ENCODE data around the gene FBXL7. TPM values are rescaled to one million over a fixed set of nuclear protein-coding genes. Genes with fewer than 3 reads are reported as not detected.

FBXL7 gene
- total and polyA plus RNA-seq, 4 donors, result 0.24 to 1.4 (median 1.2) TPM

DNA sequence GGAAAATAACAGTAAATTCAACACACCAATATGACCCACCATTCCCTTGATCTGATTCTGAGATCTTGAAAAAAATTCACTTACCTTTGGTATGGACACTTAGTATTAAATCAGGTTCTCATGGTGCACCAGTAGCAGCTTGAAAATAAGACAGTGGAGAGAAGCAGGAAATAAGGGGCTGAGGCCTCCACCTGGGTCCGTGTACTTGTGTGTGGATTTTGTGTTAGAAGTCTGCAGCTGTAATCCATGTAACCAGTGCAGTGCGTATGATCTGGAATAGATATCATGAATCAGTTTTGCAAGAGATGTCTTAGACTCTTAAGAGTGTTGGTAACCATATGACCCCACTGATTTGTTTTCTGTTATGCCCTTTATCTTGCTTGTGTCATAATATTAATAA is 107.1 kb downstream of the FBXL7 start:
- DNase-seq (ENCODE audit: low spot score), result no peak
- Histone ChIP-seq H3K4me3 (ENCODE audit: low read depth in 1 of 3, low read length in 3 of 3) (no peak overlapping the region), H3K27me3 (ENCODE audit: control insufficient read depth in 4 of 4, insufficient read depth in 4 of 4, low read length in 3 of 4) (no peaks in the 10 kb centered on the region), H3K36me3 (ENCODE audit: control insufficient read depth in 4 of 4, insufficient read depth in 3 of 4, low read depth in 1 of 4, low read length in 3 of 4) (no peaks in the 10 kb centered on the region), H3K27ac (ENCODE audit: low read depth in 1 of 2, low read length in 2 of 2) (no peak overlapping the region), H3K4me1 (ENCODE audit: control insufficient read depth in 4 of 4, insufficient read depth in 4 of 4, low read length in 3 of 4) (no peaks in the 10 kb centered on the region), H3K9me3 (ENCODE audit: control insufficient read depth in 4 of 4, low read length in 3 of 4) (no peaks in the 10 kb centered on the region), H3K9ac (ENCODE audit: low read depth in 1 of 2, low read length in 2 of 2) (no peak overlapping the region)
- WGBS, result 79% methylated on average over 2 of the region's 2 CpGs
- TF ChIP-seq EGR1 (IDR thresholded peaks at IDR 0.05; ENCODE audit: low read depth in 2 of 2) (no peak), FOXA1 (IDR thresholded peaks at IDR 0.05) (no peak), GABPA (IDR thresholded peaks at IDR 0.05 in 1 of 2, conservative IDR thresholded peaks at IDR 0.05 in 1 of 2) (no peak), RXRA (IDR thresholded peaks at IDR 0.05) (no peak), SP1 (IDR thresholded peaks at IDR 0.05) (no peak), NR2F2 (IDR thresholded peaks at IDR 0.05) (no peak), YY1 (IDR thresholded peaks at IDR 0.05) (no peak), FOXA2 (IDR thresholded peaks at IDR 0.05) (no peak)
- TF ChIP-seq, protein P1, sequence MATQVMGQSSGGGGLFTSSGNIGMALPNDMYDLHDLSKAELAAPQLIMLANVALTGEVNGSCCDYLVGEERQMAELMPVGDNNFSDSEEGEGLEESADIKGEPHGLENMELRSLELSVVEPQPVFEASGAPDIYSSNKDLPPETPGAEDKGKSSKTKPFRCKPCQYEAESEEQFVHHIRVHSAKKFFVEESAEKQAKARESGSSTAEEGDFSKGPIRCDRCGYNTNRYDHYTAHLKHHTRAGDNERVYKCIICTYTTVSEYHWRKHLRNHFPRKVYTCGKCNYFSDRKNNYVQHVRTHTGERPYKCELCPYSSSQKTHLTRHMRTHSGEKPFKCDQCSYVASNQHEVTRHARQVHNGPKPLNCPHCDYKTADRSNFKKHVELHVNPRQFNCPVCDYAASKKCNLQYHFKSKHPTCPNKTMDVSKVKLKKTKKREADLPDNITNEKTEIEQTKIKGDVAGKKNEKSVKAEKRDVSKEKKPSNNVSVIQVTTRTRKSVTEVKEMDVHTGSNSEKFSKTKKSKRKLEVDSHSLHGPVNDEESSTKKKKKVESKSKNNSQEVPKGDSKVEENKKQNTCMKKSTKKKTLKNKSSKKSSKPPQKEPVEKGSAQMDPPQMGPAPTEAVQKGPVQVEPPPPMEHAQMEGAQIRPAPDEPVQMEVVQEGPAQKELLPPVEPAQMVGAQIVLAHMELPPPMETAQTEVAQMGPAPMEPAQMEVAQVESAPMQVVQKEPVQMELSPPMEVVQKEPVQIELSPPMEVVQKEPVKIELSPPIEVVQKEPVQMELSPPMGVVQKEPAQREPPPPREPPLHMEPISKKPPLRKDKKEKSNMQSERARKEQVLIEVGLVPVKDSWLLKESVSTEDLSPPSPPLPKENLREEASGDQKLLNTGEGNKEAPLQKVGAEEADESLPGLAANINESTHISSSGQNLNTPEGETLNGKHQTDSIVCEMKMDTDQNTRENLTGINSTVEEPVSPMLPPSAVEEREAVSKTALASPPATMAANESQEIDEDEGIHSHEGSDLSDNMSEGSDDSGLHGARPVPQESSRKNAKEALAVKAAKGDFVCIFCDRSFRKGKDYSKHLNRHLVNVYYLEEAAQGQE (IDR thresholded peaks at IDR 0.05), result no peak
- TF ChIP-seq, protein P2, sequence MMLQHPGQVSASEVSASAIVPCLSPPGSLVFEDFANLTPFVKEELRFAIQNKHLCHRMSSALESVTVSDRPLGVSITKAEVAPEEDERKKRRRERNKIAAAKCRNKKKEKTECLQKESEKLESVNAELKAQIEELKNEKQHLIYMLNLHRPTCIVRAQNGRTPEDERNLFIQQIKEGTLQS (IDR thresholded peaks at IDR 0.05), result no peak
- TF ChIP-seq, protein P3, sequence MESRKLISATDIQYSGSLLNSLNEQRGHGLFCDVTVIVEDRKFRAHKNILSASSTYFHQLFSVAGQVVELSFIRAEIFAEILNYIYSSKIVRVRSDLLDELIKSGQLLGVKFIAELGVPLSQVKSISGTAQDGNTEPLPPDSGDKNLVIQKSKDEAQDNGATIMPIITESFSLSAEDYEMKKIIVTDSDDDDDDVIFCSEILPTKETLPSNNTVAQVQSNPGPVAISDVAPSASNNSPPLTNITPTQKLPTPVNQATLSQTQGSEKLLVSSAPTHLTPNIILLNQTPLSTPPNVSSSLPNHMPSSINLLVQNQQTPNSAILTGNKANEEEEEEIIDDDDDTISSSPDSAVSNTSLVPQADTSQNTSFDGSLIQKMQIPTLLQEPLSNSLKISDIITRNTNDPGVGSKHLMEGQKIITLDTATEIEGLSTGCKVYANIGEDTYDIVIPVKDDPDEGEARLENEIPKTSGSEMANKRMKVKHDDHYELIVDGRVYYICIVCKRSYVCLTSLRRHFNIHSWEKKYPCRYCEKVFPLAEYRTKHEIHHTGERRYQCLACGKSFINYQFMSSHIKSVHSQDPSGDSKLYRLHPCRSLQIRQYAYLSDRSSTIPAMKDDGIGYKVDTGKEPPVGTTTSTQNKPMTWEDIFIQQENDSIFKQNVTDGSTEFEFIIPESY (IDR thresholded peaks at IDR 0.05), result no peak
- TF ChIP-seq, protein P4, sequence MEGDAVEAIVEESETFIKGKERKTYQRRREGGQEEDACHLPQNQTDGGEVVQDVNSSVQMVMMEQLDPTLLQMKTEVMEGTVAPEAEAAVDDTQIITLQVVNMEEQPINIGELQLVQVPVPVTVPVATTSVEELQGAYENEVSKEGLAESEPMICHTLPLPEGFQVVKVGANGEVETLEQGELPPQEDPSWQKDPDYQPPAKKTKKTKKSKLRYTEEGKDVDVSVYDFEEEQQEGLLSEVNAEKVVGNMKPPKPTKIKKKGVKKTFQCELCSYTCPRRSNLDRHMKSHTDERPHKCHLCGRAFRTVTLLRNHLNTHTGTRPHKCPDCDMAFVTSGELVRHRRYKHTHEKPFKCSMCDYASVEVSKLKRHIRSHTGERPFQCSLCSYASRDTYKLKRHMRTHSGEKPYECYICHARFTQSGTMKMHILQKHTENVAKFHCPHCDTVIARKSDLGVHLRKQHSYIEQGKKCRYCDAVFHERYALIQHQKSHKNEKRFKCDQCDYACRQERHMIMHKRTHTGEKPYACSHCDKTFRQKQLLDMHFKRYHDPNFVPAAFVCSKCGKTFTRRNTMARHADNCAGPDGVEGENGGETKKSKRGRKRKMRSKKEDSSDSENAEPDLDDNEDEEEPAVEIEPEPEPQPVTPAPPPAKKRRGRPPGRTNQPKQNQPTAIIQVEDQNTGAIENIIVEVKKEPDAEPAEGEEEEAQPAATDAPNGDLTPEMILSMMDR (IDR thresholded peaks at IDR 0.05; ENCODE audit: low read depth, low read length, missing input control), result no peak

DNA sequence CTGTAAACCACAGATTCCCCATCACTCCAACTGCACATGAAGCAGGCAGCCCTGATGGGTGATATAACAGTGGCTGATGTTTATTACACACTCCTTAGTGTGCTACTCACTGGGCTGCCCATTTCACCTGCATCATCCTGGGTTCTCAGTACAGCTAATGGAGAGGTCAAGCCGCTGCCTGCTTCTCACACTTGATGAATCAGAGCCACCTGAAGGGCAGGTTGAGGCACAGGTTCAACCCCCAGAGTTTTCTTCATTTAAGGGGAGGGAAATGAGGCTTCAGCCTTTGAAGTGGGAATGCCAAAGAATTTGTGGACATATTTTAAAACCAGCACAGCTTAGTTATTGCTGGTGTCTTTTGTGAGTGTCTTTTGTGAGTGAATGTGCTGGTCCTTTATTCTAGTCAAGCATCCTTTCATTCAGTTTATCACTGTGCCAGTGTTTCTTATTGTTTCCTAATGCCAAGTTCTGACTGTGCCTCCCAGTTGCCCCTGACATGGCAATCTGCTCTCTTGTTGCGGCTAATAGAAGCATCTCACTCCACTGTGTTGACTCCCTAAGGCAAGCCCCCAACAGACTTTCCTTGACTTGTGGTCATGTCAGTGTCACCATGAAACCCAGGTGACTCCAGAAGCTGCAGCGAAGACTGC is 109.2 kb downstream of the FBXL7 start:
- 98% methylated on average over 3 of the region's 3 CpGs for WGBS
- Histone ChIP-seq H3K27ac (ENCODE audit: low read depth in 1 of 2, low read length in 2 of 2) (no peak overlapping the region), H3K9ac (ENCODE audit: low read depth in 1 of 2, low read length in 2 of 2) (no peak overlapping the region), H3K27me3 (ENCODE audit: control insufficient read depth in 4 of 4, insufficient read depth in 4 of 4, low read length in 3 of 4) (no peaks in the 10 kb centered on the region), H3K4me3 (ENCODE audit: low read depth in 1 of 3, low read length in 3 of 3) (no peak overlapping the region), H3K9me3 (ENCODE audit: control insufficient read depth in 4 of 4, low read length in 3 of 4) (no peaks in the 10 kb centered on the region), H3K4me1 (ENCODE audit: control insufficient read depth in 4 of 4, insufficient read depth in 4 of 4, low read length in 3 of 4) (no peaks in the 10 kb centered on the region), H3K36me3 (ENCODE audit: control insufficient read depth in 4 of 4, insufficient read depth in 3 of 4, low read depth in 1 of 4, low read length in 3 of 4) (no peaks in the 10 kb centered on the region)
- no peak for DNase-seq (ENCODE audit: low spot score)
- TF ChIP-seq EGR1 (IDR thresholded peaks at IDR 0.05; ENCODE audit: low read depth in 2 of 2) (no peak), RXRA (IDR thresholded peaks at IDR 0.05) (no peak), FOXA1 (IDR thresholded peaks at IDR 0.05) (no peak), RAD21 (IDR thresholded peaks at IDR 0.05) (no peak), TAF1 (conservative IDR thresholded peaks at IDR 0.05) (no peak), FOXA2 (IDR thresholded peaks at IDR 0.05) (no peak), YY1 (IDR thresholded peaks at IDR 0.05) (no peak)
- TF ChIP-seq, protein P4 (IDR thresholded peaks at IDR 0.05; ENCODE audit: low read depth, low read length, missing input control), result no peak
- TF ChIP-seq, protein P1 (IDR thresholded peaks at IDR 0.05), result no peak
- TF ChIP-seq, protein P5, sequence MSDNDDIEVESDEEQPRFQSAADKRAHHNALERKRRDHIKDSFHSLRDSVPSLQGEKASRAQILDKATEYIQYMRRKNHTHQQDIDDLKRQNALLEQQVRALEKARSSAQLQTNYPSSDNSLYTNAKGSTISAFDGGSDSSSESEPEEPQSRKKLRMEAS (IDR thresholded peaks at IDR 0.05), result no peak
- TF ChIP-seq, protein P2 (IDR thresholded peaks at IDR 0.05), result no peak

Data from liver (tissue), 9 donors.